GDM1 (cell line): ENCODE data around the gene TXLNB.

ENCODE experiments used
- DNase-seq: peaks from one replicate; lab custom pipeline; 2025; lab: John Stamatoyannopoulos, UW

The TXLNB gene

DNA sequence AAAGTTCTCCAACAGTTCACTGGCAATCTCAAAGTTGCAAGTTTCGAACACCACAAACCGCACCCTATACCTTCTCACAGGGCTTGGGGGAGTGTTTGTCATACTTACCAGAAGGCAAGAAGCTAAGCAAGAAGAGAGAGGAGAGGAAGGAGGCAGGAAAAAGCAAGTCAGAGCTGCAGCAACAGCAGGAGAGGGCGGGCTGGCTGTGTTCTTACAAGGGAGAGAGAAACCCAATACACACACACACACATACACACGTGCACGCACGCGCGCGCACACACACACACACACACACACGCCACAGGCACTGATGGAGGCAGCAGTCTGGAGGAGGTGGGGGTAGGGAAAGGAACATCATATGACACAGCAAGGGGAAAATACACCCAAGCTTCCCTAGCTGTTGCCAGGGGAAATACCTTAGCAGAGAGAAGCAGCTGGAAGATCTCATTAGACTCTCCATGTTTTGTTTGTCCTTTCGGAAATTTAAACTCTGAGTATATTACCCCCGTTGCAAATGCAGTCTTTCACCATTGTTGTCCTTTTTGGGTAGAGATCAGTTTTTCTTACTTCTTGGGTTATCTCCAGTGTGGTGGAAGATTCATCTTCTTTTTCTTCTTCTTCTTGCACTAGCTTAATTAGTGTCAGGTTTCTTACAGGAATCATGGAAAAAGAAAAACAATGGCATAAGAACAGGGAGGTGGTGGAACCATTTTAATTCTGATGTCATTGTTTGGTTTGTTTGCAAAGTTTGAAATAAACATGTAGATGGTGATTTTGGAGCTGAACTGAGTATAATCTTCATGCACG lies at the start of gene TXLNB:
Gene TXLNB, minus strand, starts transcription at position 186 of the 807 bp plus-strand sequence. CDS start 3,099 bp downstream, outside the sequence.
- DNase-seq = peak; percentile 91

DNA sequence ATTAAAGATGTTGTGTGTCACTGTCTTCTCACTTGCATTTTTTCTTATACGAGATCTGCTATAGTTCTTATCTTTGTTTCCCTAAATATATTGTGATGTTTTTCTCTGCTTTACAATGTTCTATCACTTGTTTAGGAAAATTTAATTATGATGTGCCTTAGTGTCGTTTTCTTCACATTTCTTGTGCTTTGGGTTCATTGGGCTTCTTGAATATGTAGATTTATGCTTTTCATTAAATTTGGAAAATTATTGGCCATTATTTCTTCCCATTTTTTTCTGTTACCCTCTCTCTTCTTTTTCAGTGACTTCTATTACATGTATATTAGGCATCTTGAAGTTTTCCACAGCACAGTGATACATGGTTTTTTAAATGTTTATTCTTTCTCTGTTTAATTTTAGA lies 49.3 kb upstream of the TXLNB start:
- DNase-seq = no peak

GRCh38 chr6:139338795-139339194 lies 47.0 kb upstream of the TXLNB start:
- DNase-seq = no peak

- DNase-seq = peak; percentile 2
Measured at GRCh38 chr6:139337830-139338229, 46.0 kb upstream of the TXLNB start.

DNA sequence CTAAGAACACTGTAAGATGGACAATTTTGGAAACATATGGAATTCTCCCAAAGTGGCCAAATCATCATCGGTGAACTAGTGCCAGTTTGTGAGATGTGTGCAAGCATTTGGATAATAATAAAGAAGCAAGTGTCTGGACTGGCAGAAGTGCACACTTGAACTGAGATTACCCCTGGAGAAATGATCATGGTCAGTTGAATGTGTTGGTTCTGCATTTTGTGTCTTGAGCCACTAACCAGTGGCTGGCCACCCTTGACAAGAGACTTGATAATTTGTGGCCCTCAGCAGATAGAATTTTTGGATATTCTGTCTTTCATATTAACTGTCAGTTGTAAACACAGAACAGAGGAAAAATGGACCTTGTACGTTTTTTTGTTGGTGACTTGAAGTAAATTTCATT lies 45.2 kb upstream of the TXLNB start:
- DNase-seq = no peak

GRCh38 chr6:139336488-139336887 lies 44.7 kb upstream of the TXLNB start:
- DNase-seq = no peak

DNA sequence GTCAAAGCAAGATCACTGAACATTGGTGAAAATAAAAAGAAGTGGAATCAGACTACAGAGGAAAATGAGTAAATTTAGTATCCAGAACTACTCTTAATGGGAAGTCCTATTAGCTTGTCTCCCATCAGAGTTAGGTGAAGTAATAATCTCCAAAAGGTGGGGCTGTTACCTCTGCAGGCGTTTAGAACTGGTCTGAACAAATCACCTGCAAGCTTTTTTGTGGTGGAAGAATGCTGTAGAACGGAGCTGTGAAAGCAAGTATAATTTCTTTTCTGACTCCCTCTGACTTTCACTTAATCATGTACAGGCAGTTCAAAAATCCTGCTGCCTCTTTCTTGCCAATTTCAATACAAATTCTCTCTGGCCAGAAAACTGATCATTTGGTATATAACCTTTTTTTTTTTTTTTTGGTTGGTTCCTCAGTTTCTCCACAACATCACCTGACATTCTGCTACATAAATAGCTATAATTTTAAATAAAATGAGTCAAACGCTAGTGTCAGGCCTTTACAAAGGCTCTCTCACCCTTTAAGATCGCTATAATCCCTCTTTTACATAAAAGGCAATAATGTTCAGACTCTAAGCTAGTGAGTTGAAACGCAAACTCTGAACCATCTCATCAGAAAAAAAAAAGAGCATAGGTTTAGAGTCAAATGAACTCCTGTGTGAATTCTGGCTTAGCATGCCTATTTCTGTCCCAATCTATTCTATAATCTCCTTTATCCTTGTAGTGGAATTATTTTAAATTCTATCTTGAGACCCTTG lies 43.8 kb upstream of the TXLNB start:
- no peak for DNase-seq

GRCh38 chr6:139334806-139335446 lies 43.1 kb upstream of the TXLNB start:
- DNase-seq = no peak

DNA sequence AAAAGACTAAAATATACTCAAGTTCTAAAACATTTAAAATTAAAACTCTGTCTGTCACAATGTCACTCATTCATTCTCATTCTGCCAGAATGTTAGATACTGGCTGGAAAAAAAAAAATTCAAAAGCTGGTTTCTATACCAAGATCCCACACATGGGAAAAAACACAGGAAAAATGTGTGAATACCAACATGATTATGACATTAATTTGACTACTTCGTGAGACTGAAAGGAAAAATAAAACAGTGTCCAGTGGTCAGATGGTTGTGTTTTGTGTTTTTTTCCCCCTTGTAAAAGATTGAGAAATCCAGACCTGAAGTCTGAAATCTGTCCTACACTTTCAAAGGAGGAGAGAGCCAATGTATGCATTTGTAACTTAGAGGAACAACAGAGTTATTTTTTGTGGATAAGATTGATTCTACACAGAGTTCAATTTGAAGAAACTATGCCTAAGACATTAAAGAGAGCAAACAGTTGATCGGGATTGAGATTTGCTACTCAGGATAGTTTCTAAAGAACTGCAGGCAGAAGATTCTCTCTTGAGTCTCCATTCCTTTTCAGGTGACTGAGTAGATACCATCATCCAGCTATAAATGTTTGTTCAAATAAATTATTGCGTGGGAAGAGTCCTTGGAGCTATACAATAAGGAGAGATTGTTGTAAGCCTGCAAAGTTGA lies 39.2 kb upstream of the TXLNB start:
- DNase-seq = no peak

DNA sequence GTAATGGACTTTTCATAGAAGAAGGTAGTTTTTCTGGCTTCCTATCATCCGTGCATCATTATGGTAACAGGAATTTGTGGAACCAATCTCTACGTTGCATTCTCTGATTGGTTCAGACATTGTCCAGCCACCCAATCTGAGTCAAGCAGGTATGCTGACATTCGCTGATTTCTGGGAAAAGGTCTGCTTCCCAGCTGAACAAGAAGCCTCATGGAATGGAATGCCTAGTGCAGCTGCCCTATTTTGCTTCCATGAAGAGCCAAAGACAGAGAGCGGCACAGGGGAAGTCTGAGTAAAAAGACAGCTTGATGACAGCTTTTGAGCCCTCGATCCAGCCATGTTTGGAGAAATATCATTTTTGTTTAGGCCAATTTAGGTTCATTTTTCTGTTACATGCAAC lies 38.5 kb upstream of the TXLNB start:
- no peak for DNase-seq

DNA sequence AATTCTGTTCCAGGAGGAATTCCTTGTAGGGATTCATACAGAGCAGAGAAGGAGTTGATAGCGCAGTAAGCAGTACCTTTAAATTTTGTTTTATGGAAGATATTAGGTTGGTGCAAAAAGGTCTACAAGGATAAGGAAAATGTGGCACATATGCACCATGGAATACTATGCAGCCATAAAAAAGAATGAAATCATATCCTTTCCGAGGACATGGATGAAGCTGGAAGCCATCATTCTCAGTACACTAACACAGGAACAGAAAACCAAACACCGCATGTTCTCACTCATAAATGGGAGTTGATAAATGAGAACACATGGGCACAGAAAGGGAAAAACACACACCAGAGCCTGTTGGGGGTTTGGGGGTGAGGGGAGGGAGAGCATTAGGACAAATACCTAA lies 37.4 kb upstream of the TXLNB start:
- no peak for DNase-seq

GRCh38 chr6:139327038-139327437 lies 35.2 kb upstream of the TXLNB start:
- no peak for DNase-seq

DNA sequence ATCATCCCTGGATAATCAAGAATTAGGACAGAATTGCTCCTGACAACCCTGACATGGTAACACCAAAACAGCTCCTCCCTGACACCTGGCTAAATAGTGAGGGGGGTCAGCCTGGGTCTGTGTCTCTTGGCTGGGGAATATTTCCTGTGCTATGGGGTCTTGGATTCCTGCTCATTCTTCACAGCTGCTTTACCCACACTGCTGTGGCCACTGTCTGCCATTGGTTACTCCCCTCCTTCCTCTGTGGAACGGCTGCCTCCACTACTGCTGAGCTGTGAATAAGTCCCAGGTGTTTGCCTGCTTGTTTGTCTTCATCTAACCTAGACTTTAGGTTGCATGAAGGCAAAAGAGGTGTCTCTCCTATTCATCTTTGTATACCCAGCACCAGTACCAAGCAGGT lies 33.9 kb upstream of the TXLNB start:
- DNase-seq = no peak

GRCh38 chr6:139325125-139325524 lies 33.3 kb upstream of the TXLNB start:
- peak; percentile 38 for DNase-seq

DNA sequence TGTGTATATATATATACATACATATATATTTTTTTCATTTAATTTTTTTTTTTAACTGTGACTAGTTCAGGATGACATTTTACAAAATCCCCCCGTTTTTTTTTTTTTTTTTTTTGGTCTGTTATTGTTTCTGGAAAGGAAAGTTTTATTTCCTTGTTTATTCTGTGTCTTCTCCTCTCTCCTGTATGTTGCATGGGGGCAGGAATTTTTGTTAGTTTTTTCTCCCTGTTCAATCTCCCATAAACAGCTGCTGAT lies 32.4 kb upstream of the TXLNB start:
- no peak for DNase-seq

- peak; percentile 81 for DNase-seq
Measured at GRCh38 chr6:139323511-139324300, 31.9 kb upstream of the TXLNB start.

DNA sequence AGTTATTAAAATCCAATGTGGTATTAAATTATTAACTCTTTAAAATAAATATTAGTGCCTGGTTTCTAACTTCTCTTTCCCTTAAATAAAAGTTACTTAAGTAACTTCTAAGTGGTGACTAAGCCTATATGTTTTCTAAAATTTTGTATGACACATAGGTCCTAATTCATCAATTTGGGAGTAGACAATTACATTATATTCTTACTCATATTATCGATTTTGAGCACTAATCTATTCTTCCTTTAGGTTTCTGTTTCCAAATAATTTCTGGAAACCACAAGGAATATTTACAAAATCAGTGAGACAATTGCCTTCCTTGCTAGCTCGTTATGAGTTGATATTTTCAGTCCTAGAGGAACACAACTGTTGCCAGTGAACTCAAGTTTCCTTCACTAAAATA lies 28.3 kb upstream of the TXLNB start:
- DNase-seq = no peak

GRCh38 chr6:139316622-139317317 lies 25.0 kb upstream of the TXLNB start:
- no peak for DNase-seq

DNA sequence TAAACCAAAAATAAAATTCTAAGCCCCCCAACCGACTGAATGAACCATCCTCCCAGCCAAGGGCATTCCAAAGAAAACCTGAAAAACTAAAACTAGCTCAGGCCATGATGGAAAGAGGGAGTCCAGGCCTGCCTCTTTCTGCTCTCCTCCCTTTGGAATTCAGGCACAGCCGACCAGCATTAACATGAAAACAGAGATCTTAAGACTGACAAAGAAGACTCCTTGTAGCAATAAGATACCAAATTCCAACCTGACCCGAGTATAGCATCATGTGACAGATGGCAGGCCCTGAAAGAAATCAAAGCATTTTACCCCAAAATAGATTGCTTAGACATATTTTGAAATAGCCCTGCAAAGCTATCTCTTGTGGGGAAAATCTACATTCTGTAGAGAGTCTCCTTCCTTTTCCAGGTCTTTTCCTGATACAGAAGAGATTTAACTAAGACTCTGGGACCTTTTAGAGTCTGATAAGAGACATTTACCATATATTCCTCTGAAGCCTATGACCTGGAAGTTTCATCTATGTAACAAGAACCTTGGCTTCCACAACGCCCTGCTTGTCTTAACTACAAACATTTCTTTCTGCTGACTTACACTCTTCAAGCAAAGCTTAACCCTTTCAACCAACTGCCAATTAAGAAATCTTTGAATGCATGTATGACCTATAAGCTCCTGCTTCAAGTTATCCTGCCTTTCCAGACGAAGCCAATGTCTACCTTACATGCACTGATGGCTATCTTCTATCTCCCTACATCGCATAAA lies 22.2 kb upstream of the TXLNB start:
- DNase-seq = no peak

GRCh38 chr6:139313229-139313628 lies 21.4 kb upstream of the TXLNB start:
- no peak for DNase-seq
